Measurements from ENCODE around the gene GRM6. TPM values are rescaled to one million over a fixed set of nuclear protein-coding genes. Genes with fewer than 3 reads are reported as not detected.

Gene GRM6
- total RNA-seq, 1 experiment from 2014 or later: not detected

GRCh38 chr5:178984145-178985072 is 10.7 kb downstream of the GRM6 start:
- DNase-seq (ENCODE audit: low read depth): no peak

DNA sequence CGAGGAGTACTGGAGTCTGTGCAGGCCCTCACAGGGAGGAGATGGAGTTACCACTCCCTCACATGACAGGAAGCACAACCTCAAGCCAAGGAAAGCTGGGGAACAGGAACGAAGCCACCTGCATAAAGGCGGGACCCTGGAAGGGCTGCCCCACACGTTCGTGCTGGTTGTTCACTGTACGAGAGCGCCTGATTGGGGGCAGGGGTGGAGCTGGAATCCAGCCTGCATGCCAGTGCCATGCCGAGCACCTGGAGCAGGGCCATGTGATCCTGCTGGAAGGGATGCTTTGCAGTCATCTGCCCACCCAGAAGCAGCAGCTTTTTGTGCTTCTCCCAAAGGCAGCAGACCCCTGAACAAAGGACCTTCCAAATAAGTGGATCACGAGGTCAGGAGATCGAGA is 11.4 kb downstream of the GRM6 start:
- DNase-seq (ENCODE audit: low read depth): no peak

DNA sequence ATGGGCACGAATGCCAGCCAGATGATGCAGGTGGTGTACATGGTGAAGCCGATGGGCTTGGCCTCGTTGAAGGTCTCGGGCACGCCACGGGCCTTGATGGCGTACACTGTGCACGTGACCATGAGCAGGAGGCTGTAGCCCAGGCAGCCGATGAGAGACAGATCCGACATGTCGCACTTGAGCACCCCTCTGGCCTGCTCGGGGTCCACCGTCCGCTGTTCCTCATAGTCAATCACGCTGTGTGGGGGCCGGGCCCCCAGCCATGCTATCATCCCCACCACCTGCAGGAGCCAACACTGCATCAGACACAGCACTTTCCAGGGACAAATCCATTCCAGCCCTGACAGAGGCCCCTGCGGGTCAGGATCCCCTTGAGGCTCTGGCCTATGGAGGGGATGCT is 12.2 kb downstream of the GRM6 start:
- DNase-seq (ENCODE audit: low read depth): no peak

GRCh38 chr5:178981381-178981780 is 13.7 kb downstream of the GRM6 start:
- no peak for DNase-seq (ENCODE audit: low read depth)

DNA sequence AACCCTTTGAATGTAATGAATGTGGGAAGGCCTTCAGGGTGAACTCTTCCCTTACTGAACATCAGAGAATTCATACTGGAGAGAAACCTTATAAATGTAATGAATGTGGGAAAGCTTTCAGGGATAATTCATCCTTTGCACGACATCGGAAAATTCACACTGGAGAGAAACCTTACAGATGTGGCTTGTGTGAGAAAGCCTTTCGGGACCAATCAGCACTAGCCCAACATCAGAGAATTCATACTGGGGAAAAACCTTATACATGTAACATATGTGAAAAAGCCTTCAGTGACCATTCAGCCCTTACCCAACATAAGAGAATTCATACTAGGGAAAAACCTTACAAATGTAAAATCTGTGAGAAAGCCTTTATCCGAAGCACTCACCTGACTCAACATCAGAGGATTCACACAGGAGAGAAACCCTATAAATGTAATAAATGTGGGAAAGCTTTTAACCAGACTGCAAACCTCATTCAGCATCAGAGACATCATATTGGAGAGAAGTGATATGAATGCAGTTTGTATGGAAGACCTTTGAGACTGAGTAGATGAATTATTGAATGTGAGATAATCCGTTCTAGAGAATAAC is 29.6 kb downstream of the GRM6 start:
- DNase-seq (ENCODE audit: low read depth): no peak

GRCh38 chr5:178941361-178941760 is 53.8 kb downstream of the GRM6 start:
- no peak for DNase-seq (ENCODE audit: low read depth)

- no peak for DNase-seq (ENCODE audit: low read depth)
These were observed 54.4 kb downstream of the GRM6 start, which contains the start of gene ZNF454 for GRCh38 chr5:178940569-178941360. TSS of gene ZNF454 (plus strand) at chr5:178941198. CDS start at chr5:178942792, 1,594 bp downstream.

- DNase-seq (ENCODE audit: low read depth): no peak
These were observed 63.0 kb downstream of the GRM6 start for GRCh38 chr5:178931846-178932760.

Other genes starting within 250 kb of the GRM6 start
- gene ZNF354B, start 135.4 kb downstream of the GRM6 start, total RNA-seq (2014; rRNA removed; shearing (Covaris generic)): 4.3 and 6.1 TPM in 2 replicates
- not detected in 2 replicates for gene ZFP2, start 99.4 kb downstream of the GRM6 start, total RNA-seq (2014; rRNA removed; shearing (Covaris generic))
- gene ZNF454, start 54.1 kb downstream of the GRM6 start, total RNA-seq (2014; rRNA removed; shearing (Covaris generic)): not detected in 2 replicates
- gene ZNF879, start 28.5 kb upstream of the GRM6 start, total RNA-seq (2014; rRNA removed; shearing (Covaris generic)): 0.24 and 0.53 TPM in 2 replicates
- 1.7 and 1.9 TPM in 2 replicates for gene ZNF354C, start 65.1 kb upstream of the GRM6 start, total RNA-seq (2014; rRNA removed; shearing (Covaris generic))

All from HT1080 (cell line).